ENCODE measurements around the gene CR1.
"Not testable (repeated sequence)": the region's sequence is repeated elsewhere in the genome, so short reads cannot be mapped to it uniquely, and the experiment has no call there.

CR1 gene

GRCh38 chr1:207682872-207683434, 187.0 kb downstream of the CR1 start:
- DNase-seq = not testable (repeated sequence)

DNA sequence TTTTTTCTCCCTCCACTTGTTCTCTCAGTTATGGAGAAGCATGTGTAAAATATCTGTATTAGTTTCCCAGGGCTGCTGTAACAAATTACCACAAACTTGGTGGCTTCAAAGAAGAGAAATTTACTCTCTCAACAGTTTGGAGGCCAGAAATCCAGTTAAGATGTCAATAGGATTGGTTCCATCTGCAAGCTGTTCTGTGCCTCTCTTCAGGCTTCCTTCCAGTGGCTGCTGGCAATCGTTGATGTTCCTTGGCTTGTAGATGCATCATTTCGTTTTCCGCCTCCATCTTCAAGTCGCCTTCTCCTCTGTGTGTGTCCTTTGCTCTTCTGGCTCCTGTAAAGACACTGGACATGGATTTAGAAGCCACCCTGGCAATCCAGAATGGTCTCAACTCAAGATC, 194.6 kb downstream of the CR1 start:
- not testable (repeated sequence) for DNase-seq

DNA sequence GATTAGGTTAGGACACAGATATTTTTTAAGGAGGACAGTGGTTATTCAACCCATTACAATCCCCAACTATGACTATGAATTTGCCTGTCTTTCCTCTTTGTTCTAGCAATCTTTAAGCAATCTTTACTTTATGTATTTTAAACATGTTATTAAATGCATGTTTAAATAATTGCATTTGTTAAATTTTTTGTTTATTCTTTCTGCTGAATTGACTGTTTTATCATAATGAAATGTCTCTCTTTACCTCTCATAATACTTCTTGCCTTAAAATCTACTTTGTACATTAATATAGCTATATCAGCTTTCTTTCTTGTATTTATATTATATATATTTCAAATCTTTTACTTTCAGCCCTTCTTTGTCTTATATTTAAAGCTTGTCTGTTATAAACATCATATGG, 195.1 kb downstream of the CR1 start:
- no peak for DNase-seq
